ENCODE data around the gene CD180.

- no peak for TF ChIP-seq CTCF (conservative IDR thresholded peaks at IDR 0.05 in 1 of 2, IDR thresholded peaks at IDR 0.05 in 1 of 2; ENCODE audit: low read depth in 1 of 2, low read length in 2 of 2)
- no peak for TF ChIP-seq EZH2 (IDR thresholded peaks at IDR 0.05; ENCODE audit: low read length, missing control alignments)
Observed at GRCh38 chr5:67195406-67196275, 958 bp downstream of the CD180 start.
